GM20431 (cell line): Measurements from ENCODE around the gene PARVA.

Experiments
- in situ Hi-C: fragments of 300-500 bp; cut with MseI, MboI; formaldehyde crosslinking; loops from one replicate; pipeline ENCODE4 v1.15.0; 2020; ENCODE audit warnings: low sequenced_read_pairs; ENCODE audit not compliant: unreplicated experiment

The PARVA gene

DNA sequence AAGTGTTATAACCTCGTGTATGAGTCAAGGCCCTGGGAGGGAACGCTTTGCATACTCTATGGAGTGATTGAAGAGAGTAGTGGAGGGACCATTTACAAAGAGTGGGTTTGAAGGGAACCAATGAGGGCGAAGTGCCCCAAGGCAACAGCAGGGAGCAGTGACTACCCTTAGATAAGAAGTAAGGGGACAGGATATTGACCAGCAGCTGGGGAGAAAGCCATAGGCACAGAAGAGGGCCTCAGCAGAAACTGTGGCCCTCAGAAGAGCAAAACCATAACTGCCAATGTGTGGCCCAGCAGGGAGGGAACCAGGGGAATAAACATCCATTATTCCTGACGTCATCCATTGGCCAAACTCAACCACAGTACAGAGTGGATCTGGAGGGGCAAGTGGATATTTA lies 24.7 kb downstream of the PARVA start:
- in situ Hi-C loops = no loop called here

GRCh38 chr11:12402691-12403120 lies 25.3 kb downstream of the PARVA start:
- in situ Hi-C loops = no loop called here

- in situ Hi-C loops = no loop called here
Measured at GRCh38 chr11:12403122-12403996, 26.0 kb downstream of the PARVA start.

DNA sequence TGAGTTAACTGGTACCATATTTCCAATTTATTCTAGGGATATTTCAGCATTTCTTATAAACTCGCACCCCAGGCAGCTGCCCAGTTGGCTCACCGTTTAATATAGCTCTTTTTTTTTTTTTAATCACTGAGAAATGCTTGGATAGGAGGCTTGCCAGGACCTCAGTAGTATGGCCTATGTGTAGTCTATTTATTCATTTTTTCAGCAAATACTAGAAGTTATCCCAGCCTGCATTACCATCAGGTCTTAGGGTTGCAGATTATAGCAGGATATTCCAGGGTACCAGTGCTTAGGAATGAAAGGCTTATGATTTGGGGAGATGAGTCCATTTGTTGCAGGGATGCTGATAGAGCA lies 26.6 kb downstream of the PARVA start:
- in situ Hi-C loops = no loop called here

GRCh38 chr11:12404436-12404835 lies 27.1 kb downstream of the PARVA start:
- in situ Hi-C loops = no loop called here

DNA sequence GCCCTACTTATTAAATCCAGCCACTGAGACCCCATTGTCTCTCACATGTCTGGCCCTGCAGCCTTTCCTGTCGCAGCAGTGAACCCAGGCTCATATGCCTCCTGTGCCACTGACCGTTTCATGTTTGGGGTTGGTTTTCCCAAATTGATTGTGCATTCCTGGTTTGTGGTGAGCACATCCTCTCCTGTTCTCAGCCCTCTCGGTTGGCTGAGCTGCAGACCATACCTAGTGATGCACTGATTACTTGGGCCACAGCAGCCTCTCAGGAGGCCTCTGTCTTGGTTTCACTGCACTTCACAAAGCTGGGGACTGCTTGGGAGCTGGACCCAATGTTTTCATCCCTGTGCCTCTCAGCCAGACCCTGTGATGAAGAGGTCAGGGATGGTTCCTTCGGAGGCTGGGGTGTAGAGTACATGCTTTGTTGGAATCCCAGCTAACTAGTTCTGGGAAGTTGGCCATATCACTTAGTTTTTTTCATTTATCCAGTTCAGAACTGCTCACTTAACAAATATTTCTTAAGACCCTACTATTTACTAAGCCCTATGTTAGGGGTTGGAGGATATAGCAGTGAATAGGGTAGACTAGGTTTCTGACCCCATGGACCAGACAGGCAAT lies 30.9 kb downstream of the PARVA start:
- in situ Hi-C loops = no loop called here

DNA sequence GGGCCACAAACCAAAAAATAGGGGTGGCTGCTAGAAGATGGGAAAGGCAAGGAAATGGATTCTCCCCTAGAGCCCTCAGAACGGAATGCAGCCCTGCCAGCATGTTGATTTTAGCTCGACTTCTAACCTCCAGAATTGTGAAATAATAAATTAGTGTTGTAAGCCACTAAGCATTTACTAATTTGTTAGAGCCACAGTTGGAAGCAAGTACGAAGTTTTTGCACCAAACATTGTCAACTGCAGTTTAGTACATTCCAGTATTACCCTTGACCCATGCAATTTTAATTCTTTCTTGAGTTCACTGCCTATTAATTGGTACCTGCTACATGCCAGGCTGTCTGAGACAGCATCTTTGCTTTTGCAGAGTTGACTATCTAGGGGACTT lies 32.2 kb downstream of the PARVA start:
- in situ Hi-C loops = no loop called here

- in situ Hi-C loops = no loop called here
Measured at GRCh38 chr11:12410006-12410728, 32.8 kb downstream of the PARVA start.

- in situ Hi-C loops = no loop called here
Measured at GRCh38 chr11:12411393-12411792, 34.0 kb downstream of the PARVA start.

DNA sequence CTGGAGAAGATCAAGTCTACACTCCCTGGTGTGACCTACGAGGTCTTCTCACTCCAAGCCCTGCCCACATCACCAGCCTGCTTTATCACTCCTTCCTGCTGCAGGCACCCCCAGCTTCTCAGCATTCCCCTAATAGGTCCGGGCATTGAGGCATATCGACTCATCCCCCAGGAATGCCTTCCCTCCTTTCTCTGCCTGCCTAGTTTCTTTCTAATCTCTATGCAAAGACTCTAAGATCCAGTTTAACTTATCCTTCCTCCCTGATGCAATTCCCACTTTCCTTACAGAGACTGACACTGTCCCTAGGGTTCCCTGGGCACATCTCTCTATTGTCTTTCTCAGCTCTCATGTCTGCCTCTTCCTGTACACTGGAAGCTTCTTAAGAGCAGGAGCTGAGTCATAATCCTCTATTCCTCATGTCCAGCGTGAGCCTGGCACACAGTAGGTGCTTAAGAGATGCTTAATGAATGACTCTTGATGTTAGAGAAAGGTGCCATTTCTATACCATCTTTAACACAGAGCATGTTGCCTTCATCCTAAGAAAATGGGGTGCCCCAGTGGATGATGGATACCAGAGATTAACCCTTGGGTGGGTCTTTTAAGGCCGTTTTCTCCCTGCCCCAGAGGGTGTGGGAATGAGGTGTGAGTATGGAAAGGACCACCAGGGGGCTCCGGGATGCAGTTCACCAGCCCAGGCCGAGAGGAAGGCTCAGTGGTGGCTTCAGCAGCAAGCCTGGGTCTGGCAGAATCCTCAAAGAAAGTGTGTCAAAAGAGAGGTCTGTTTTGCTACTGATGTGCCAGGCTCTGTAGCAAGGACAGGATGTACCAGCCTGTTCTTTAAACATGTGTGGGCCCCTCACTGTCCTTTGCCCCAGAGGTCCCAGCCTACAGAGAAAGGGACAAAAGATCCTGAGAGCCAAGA lies 34.7 kb downstream of the PARVA start:
- in situ Hi-C loops = no loop called here

DNA sequence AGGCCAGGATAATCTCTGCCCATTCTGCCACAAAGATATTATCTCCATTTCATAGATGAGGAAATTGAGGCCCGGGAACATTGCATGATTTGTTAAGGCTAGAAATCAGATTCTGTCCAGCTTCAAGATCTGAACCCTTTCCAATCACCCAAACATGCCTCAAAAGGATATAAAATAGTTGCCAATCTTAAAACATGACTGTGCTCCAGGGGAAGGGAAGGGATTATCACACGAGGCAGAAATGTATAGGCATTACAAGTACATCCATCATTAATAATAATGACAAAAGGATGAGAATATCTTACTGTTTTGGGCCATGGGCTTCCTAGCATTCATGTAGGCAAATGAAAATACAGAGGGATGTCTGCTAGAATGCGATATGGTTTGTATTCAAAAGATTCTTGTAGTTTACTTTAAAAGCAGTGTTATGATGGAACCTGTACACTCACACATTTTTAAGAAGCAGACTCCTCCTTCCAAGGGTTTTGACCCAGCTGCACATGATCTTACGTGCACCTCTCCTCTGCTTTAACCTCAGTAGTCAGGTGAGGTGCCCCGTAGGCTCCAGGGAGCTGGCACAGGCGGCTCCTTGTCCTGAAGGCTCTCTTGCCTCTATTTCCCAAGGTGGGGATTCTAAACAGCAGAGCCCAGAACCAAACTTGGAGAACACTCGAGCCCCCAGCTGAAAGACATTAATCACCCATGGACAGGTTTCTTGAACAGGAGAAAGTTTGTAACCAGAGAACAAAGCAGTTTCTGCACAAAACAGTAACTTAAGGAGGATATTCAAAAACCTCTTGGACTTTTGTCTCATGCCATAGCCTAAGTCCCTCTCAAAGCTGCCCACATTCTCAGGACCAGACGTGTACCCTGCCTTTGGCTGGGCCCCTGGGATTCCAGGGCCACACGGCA lies 36.0 kb downstream of the PARVA start:
- in situ Hi-C loops = no loop called here

- in situ Hi-C loops = no loop called here
Measured at GRCh38 chr11:12414611-12415010, 37.2 kb downstream of the PARVA start.

DNA sequence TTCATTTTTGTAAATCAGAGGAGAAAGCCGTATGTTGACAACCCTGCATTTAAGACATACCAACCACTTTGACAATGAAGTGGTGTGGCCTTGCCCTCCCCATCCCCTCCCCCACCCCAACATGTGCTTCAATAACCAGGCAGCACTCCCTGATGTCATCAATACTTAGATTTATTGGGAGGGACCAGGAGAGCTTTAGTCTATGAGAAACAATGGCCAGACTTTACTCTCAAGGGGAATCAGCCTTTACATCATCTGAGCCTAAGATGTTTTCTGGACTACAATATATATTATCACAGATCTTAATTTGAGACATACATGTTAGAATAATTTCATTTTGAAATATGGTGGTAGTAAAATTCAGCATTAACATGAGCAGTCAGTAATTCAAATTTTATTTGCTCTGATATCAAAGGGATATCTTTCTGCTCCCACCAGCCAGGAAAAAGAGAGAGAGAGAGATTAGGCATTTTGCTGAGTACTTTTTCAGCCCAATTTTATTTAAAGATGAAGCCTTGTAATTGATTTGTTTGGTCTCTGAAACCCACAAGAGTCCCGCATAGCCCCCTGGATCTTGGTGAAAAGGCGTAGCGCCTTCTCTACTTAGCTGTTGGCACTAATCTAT lies 38.1 kb downstream of the PARVA start:
- in situ Hi-C loops = no loop called here

DNA sequence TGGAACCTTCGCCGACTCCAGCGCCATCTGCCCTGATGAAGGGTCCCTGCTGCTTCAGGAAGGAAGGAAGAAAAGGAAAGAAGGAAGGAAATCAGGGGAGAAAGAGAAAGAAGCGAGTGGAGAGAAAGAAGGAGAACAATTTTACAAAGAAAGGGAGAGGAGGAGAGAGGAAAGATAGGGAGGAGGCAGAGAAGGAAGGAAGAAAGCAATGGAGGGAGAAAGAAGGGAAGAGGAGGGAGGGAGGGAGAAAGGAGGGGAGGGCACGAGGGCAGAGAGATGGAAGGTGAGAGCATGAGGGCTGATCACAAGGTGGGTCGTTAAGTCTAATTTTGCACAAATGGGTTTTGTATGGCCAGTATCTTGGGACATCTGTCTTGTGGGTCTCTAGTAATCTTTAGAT lies 39.2 kb downstream of the PARVA start:
- in situ Hi-C loops = no loop called here

DNA sequence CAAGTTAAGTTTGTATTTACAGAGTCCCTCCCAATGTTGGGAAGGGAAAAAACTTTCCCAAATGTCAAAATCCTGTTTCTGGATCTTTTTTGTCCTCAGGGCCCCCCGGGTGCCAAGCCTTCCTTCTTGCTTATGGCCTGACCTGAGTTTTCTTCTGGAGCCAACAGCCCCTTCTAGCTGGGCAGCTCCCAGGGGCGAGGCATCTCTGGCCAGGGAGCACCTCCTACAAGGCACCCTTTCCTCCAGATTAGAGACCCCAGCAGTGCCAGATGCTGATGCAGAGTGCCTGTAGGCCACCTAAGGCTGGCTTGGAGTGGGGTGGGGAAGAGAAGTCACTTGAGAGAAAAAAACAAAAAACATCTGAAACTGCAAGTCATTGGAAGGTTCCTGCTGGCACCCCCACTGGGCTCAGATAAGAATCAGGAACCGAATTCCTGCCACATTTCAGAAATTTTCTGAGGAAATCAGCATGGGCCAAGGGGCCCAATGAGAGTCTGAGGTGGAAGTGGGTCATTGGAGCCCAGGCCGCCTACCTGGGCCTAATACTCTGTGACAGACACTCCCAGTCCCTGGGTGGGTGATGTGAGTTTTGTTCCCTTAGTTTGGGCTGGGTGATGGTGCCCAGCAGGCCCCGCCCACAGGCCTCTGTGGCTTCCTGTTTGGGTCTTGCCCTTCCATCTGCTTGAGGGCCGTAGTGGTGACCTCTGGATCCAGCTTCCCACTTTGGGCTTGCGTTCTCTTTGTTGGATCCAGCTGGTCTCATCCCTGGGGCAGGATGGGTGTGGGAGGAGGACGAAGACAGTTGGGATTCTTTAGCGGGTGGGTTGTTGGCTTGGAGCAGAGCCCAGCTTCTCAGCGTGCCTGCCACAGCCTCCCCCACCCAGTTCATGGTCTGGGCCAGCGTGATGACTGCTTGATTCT lies 40.6 kb downstream of the PARVA start:
- in situ Hi-C loops = no loop called here

- in situ Hi-C loops = no loop called here
Measured at GRCh38 chr11:12420040-12420439, 42.7 kb downstream of the PARVA start.

DNA sequence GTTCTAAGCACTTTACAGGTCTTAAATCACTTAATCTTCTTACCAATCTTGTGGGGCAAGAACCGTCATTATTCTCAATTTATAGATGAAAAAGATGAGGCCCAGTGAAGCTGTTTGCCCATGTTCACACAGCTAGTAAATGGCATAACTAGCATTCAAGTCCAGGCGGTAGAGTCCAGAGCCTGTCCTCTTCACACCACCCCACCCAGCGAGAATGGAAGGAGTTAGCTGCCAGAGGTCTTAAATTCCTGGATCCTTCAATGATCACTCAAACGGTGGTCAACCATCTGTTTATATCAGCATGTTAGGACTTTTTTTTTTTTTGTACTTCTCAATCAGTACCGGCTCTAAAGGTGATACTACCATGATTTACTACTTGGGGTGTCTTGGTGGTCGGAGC lies 43.3 kb downstream of the PARVA start:
- in situ Hi-C loops = no loop called here

DNA sequence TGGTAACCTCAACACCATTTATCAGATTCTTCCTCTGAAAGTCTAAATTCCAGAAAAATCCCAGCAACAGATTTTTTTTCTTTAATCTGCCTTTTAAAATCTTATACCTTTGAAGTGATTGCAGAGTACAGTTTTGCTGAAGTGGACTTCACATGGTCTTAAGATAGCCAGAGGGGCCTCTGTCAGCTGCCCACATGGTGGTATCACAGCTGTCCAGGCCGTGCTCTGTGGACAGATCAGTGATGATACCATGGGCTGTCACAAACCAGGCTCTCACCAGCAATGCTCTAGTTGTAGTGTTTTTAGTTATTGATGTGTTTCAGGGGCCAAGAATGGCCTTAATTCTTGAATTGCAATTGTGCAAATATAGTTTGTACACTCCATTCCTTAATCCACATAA lies 44.0 kb downstream of the PARVA start:
- in situ Hi-C loops = no loop called here
